ENCODE data around the gene KCNC1. TPM values are rescaled to one million over a fixed set of nuclear protein-coding genes. Genes with fewer than 3 reads are reported as not detected.

KCNC1 gene
- total and polyA plus RNA-seq, 2 experiments from 2014 or later: 0.11 TPM; not detected in 1

DNA sequence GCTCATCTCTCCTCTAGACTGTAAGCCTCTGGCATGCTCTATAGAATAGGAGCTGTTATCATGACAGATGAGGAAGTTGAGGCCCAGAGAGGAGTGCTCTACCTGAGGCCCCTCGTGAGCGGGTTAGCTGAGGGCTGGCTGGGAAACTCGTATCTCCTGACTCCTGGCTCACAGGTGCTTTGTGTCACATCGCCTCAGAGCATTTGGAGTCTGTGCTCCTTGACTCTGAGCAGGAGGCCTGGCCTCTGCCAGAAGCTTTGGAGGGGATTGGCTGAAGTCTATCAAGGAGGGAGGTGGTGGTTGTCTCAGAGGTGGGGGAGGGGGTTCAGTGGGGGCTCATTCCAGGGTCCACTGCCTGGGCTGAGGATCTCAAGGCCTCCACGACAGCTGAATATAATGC is 7.4 kb downstream of the KCNC1 start:
- Histone ChIP-seq H3K4me2 (no peak overlapping the region), H3K4me1 (ENCODE audit: insufficient read depth) (peaks cover 15% of the 10 kb centered on the region), H3K4me3 (no peak overlapping the region), H3K36me3 (ENCODE audit: insufficient read depth) (no peaks in the 10 kb centered on the region; the same call in 1 of the 2 replicates), H2AFZ (no peak overlapping the region), H3K27me3 (ENCODE audit: insufficient read depth) (peaks cover 28% of the 10 kb centered on the region), H3K79me2 (replicated peaks; ENCODE audit: insufficient read depth) (no peaks in the 10 kb centered on the region), H4K20me1 (replicated peaks; ENCODE audit: insufficient read depth) (0 out of 2 replicates have a peak, but pooled peaks cover under 1% of the 10 kb centered on the region), H3F3A (replicated peaks; ENCODE audit: low read depth) (no peaks in the 10 kb centered on the region), H3K27ac (ENCODE audit: low read depth) (no peak overlapping the region), H3K9me2 (ENCODE audit: insufficient read depth) (no peaks in the 10 kb centered on the region)
- no peak for ATAC-seq
- H3K4me1 Mint-ChIP-seq: peaks cover 7% of the 10 kb centered on the region; the same call in 2 of the 3 replicates
- no peaks in the 10 kb centered on the region for H3K9me3 Mint-ChIP-seq
- DNase-seq (ENCODE audit: low spot score): no peak
- H3K27ac Mint-ChIP-seq: no peak overlapping the region
- no peak overlapping the region for H3K4me3 Mint-ChIP-seq
- peaks cover 28% of the 10 kb centered on the region for H3K27me3 Mint-ChIP-seq (ENCODE audit: insufficient read depth, low read depth, poor library complexity)
- H3K36me3 Mint-ChIP-seq (ENCODE audit: low read depth): no peaks in the 10 kb centered on the region
- no peak for TF ChIP-seq ZNF331 (CRISPR knock-in tag; IDR thresholded peaks at IDR 0.05; ENCODE audit: low read depth)
- TF ChIP-seq, protein P1, sequence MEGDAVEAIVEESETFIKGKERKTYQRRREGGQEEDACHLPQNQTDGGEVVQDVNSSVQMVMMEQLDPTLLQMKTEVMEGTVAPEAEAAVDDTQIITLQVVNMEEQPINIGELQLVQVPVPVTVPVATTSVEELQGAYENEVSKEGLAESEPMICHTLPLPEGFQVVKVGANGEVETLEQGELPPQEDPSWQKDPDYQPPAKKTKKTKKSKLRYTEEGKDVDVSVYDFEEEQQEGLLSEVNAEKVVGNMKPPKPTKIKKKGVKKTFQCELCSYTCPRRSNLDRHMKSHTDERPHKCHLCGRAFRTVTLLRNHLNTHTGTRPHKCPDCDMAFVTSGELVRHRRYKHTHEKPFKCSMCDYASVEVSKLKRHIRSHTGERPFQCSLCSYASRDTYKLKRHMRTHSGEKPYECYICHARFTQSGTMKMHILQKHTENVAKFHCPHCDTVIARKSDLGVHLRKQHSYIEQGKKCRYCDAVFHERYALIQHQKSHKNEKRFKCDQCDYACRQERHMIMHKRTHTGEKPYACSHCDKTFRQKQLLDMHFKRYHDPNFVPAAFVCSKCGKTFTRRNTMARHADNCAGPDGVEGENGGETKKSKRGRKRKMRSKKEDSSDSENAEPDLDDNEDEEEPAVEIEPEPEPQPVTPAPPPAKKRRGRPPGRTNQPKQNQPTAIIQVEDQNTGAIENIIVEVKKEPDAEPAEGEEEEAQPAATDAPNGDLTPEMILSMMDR (conservative IDR thresholded peaks at IDR 0.05; ENCODE audit: low read depth in 2 of 2): no peak

DNA sequence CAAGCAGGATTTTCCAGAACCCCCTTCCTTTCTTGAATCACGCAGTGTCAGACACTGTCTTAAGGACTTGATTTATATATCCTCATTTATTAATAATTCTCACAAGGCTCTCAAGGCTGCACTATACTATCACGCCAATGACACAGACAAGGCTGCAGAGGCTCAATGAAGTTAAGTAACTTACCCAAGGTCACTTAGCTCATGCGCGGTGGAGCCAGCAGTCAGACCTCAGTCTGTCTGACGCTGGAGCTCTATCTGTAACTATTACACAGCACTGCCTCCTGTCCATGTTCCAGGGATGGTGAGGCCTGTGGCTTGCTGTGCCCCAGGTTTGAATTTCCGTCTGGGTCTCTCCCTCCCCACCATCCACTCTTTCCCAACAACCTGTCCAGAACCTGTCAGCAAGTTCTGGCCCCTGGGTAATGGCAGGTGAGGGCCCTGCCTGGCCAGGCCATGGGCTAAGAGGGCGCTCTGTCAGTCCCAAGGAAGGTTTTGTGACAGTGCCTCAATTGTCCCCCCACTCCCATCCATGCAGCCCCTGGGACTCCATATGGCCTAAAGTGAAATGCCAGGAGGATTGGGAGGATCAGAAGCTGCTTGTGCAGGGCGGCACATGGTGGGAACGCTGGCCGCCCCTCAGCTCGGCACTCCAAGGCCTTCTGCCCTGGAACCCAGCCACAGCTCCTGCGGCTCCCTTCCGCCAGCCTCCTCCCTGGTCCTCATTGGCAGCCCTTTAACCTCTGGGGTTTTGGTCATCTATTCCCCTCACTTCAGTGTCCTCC is 8.6 kb downstream of the KCNC1 start:
- no peaks in the 10 kb centered on the region for H3K36me3 Mint-ChIP-seq (ENCODE audit: low read depth)
- Histone ChIP-seq H2AFZ (no peak overlapping the region), H3K9me2 (ENCODE audit: insufficient read depth) (no peaks in the 10 kb centered on the region), H3K27me3 (ENCODE audit: insufficient read depth) (peaks cover 16% of the 10 kb centered on the region), H3K79me2 (replicated peaks; ENCODE audit: insufficient read depth) (no peaks in the 10 kb centered on the region), H3K4me1 (ENCODE audit: insufficient read depth) (peaks cover 10% of the 10 kb centered on the region), H3K4me3 (no peak overlapping the region), H3K36me3 (ENCODE audit: insufficient read depth) (no peaks in the 10 kb centered on the region), H4K20me1 (replicated peaks; ENCODE audit: insufficient read depth) (no peaks in the 10 kb centered on the region), H3K27ac (ENCODE audit: low read depth) (no peak overlapping the region), H3F3A (replicated peaks; ENCODE audit: low read depth) (no peaks in the 10 kb centered on the region), H3K4me2 (no peak overlapping the region)
- H3K9me3 Mint-ChIP-seq: no peaks in the 10 kb centered on the region
- H3K4me1 Mint-ChIP-seq: peaks cover 3% of the 10 kb centered on the region; the same call in 1 of the 3 replicates
- H3K27me3 Mint-ChIP-seq (ENCODE audit: insufficient read depth, low read depth, poor library complexity): peaks cover 17% of the 10 kb centered on the region
- DNase-seq (ENCODE audit: low spot score): no peak
- H3K27ac Mint-ChIP-seq: no peak overlapping the region
- ATAC-seq: no peak
- H3K4me3 Mint-ChIP-seq: no peak overlapping the region
- TF ChIP-seq POLR2AphosphoS5 (IDR thresholded peaks at IDR 0.05; ENCODE audit: low read depth) (no peak), NANOG (IDR thresholded peaks at IDR 0.05; ENCODE audit: borderline replicate concordance) (no peak), JUNB (IDR thresholded peaks at IDR 0.05; ENCODE audit: unreplicated experiment) (no peak), ZNF331 (CRISPR knock-in tag; IDR thresholded peaks at IDR 0.05; ENCODE audit: low read depth) (no peak), STAT1 (IDR thresholded peaks at IDR 0.05; ENCODE audit: unreplicated experiment) (no peak)
- TF ChIP-seq, protein P2, sequence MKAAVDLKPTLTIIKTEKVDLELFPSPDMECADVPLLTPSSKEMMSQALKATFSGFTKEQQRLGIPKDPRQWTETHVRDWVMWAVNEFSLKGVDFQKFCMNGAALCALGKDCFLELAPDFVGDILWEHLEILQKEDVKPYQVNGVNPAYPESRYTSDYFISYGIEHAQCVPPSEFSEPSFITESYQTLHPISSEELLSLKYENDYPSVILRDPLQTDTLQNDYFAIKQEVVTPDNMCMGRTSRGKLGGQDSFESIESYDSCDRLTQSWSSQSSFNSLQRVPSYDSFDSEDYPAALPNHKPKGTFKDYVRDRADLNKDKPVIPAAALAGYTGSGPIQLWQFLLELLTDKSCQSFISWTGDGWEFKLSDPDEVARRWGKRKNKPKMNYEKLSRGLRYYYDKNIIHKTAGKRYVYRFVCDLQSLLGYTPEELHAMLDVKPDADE (IDR thresholded peaks at IDR 0.05): no peak
- TF ChIP-seq, protein P1 (conservative IDR thresholded peaks at IDR 0.05; ENCODE audit: low read depth in 2 of 2): no peak
- TF ChIP-seq, protein P3, sequence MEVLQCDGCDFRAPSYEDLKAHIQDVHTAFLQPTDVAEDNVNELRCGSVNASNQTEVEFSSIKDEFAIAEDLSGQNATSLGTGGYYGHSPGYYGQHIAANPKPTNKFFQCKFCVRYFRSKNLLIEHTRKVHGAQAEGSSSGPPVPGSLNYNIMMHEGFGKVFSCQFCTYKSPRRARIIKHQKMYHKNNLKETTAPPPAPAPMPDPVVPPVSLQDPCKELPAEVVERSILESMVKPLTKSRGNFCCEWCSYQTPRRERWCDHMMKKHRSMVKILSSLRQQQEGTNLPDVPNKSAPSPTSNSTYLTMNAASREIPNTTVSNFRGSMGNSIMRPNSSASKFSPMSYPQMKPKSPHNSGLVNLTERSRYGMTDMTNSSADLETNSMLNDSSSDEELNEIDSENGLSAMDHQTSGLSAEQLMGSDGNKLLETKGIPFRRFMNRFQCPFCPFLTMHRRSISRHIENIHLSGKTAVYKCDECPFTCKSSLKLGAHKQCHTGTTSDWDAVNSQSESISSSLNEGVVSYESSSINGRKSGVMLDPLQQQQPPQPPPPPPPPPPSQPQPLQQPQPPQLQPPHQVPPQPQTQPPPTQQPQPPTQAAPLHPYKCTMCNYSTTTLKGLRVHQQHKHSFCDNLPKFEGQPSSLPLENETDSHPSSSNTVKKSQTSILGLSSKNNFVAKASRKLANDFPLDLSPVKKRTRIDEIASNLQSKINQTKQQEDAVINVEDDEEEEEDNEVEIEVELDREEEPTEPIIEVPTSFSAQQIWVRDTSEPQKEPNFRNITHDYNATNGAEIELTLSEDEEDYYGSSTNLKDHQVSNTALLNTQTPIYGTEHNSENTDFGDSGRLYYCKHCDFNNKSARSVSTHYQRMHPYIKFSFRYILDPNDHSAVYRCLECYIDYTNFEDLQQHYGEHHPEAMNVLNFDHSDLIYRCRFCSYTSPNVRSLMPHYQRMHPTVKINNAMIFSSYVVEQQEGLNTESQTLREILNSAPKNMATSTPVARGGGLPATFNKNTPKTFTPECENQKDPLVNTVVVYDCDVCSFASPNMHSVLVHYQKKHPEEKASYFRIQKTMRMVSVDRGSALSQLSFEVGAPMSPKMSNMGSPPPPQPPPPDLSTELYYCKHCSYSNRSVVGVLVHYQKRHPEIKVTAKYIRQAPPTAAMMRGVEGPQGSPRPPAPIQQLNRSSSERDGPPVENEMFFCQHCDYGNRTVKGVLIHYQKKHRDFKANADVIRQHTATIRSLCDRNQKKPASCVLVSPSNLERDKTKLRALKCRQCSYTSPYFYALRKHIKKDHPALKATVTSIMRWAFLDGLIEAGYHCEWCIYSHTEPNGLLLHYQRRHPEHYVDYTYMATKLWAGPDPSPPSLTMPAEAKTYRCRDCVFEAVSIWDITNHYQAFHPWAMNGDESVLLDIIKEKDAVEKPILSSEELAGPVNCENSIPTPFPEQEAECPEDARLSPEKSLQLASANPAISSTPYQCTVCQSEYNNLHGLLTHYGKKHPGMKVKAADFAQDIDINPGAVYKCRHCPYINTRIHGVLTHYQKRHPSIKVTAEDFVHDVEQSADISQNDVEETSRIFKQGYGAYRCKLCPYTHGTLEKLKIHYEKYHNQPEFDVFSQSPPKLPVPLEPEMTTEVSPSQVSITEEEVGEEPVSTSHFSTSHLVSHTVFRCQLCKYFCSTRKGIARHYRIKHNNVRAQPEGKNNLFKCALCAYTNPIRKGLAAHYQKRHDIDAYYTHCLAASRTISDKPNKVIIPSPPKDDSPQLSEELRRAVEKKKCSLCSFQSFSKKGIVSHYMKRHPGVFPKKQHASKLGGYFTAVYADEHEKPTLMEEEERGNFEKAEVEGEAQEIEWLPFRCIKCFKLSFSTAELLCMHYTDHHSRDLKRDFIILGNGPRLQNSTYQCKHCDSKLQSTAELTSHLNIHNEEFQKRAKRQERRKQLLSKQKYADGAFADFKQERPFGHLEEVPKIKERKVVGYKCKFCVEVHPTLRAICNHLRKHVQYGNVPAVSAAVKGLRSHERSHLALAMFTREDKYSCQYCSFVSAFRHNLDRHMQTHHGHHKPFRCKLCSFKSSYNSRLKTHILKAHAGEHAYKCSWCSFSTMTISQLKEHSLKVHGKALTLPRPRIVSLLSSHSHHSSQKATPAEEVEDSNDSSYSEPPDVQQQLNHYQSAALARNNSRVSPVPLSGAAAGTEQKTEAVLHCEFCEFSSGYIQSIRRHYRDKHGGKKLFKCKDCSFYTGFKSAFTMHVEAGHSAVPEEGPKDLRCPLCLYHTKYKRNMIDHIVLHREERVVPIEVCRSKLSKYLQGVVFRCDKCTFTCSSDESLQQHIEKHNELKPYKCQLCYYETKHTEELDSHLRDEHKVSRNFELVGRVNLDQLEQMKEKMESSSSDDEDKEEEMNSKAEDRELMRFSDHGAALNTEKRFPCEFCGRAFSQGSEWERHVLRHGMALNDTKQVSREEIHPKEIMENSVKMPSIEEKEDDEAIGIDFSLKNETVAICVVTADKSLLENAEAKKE (CRISPR knock-in tag; IDR thresholded peaks at IDR 0.05): no peak

Data from GM23338 (cell line).